HG03175 (cell line): ENCODE results near the gene TBCC.
A peak's percentile ranks its signal among the peaks of the same experiment; 100 is the strongest.
"Not testable (repeated sequence)": the region's sequence is repeated elsewhere in the genome, so short reads cannot be mapped to it uniquely, and the experiment has no call there.

Experiments
- ATAC-seq: cut with Tn5 transposase; IDR thresholded peaks from one replicate; pipeline ENCODE4 v1.9.1; 2021; ENCODE audit warnings: mild to moderate bottlenecking, moderate library complexity; ENCODE audit not compliant: unreplicated experiment

TBCC gene, protein sequence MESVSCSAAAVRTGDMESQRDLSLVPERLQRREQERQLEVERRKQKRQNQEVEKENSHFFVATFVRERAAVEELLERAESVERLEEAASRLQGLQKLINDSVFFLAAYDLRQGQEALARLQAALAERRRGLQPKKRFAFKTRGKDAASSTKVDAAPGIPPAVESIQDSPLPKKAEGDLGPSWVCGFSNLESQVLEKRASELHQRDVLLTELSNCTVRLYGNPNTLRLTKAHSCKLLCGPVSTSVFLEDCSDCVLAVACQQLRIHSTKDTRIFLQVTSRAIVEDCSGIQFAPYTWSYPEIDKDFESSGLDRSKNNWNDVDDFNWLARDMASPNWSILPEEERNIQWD

DNA sequence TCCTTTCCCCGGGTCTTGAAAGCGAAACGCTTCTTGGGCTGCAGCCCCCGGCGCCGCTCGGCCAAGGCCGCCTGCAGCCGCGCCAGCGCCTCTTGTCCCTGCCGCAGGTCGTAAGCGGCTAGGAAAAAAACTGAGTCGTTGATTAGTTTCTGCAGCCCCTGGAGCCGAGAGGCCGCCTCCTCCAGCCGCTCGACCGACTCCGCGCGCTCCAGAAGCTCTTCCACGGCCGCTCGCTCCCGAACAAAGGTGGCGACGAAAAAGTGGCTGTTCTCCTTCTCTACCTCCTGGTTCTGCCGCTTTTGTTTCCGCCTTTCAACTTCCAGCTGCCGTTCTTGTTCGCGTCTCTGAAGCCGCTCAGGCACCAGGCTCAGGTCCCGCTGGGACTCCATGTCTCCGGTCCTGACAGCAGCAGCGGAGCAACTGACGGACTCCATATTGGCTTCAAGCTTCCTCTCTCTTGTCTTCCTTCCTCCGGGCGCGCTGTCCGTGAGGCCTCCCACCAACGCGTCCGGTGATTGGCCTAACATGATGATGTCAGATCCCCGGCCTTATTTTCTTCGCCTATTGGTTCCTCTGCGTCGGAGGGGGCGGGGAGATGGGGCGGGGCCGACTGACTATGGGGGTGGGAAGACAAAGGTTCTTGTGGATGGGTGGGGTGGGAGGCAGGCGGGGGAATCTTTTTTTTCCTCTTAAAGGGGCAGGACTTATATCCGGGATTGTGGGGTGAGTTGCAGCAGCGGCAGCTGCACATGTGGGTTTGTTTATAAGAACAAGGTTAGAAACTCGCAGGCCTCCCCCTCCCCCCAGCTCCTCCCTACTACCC, at the start of gene TBCC:
TBCC (minus strand) TSS at position 464 of the 823 bp plus-strand sequence; CDS start at position 434, 30 bp downstream.
- peak; percentile 82 for ATAC-seq

DNA sequence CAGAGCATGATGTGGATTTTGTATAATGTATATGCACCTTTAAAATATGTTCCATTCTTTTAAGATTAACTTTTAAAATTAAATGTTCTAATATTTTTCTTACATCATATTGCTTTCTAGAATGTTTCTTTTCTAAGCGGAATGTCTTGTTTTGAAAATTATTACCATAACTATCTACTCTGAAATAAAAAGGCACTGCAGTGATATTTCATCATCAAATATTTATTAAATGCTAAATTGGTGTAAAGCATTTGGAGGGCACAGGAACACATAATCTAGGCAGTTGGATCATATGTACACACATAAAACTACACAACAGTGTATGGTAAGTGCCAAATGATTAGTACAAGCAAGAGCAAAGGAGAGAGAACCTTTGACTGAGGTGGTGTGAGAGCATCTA, 49.7 kb upstream of the TBCC start:
- no peak for ATAC-seq

DNA sequence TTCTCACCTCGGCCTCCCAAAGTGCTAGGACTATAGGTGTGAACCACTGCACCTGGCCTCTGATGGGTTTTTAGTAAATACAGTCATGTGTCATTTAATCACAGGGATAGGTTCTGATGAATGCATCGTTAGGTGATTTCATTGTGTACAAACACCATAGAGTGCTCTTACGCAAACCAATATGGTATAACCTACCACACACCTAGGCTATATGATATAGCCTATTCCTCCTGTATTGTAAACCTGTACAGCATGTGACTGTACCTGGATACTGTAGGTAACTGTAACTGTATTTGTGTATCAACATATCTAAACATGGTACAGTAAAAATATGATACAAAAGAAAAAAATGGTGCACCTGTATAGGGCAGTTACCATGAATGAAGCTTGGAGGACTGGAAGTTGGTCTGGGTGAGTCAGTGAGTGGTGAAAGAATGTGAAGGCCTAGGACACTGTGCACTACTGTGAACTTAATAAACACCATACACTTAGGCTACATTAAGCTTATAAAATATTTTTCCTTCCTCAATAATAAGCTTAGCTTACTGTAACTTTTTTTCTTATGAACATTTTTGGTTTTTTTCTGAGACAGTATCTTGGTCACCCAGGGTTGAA, 45.9 kb upstream of the TBCC start:
- no peak for ATAC-seq

DNA sequence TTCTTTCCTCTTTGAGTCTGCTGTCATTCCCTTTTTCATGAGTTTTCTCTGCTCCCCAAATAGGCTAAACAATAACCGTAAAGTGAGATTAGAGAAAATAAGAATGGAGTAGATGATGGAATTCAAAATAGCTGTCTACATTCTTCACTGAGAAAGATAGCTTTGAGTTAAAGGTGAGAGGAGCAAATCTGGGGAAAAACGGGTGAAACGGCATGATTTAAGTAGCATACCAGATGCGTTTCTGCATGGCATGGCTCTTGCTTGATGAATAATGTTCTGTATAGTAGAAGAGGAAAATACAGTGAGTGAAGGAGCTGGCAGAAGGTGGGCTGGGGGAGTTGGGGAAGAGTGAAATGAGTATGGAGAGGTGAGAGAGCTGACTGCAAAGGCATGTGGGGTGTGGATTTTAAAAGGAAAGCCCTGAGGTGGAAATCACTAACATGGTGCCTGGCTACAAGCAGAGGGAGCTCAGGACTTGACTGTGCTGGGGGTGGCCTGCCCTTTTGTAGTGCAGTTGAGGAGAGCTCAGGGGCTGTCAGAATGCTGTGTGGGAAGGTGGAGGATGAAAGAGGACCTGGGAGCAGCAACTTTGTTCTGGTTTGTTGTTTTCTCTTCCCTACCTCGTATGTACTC, 44.8 kb upstream of the TBCC start:
- ATAC-seq = no peak

DNA sequence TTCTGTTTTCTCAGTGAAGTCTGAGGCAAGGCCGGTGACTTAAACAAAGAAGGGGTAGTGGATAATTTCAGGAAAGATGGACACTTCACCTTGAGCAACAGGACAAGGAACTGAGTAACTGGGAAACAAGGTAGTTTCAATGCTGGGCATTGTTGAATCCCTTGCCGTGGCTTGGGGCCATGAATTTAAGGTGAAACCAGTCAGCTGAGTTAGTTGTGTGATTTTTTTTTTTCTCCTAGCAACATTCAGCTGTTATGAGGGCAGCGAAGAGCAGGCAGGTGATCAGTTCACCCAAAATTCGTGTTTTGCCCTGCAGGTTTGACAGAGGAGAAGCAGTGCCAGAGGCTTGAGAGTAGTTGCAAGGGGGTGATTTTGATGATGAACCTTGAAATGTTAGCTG, 42.8 kb upstream of the TBCC start:
- no peak for ATAC-seq

DNA sequence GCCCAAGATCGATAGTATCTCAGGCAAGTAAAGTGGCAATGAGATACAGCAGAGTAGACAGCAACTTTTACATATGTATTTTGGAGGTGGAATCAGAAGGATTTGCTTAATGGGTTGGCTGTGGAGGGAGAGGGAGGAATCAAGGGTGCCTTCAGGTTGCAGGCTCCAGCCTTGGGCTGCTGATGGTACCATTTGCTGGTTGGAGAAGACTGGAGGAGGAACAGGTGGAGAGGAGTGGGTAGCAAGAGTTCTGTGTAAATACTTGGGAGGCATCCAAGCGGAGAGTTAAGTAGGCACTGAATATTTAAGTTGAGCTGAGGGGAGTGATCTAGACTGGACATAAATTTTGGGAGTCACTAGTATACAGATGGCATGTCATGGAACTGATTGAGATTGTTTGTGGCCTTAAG, 41.2 kb upstream of the TBCC start:
- no peak for ATAC-seq

DNA sequence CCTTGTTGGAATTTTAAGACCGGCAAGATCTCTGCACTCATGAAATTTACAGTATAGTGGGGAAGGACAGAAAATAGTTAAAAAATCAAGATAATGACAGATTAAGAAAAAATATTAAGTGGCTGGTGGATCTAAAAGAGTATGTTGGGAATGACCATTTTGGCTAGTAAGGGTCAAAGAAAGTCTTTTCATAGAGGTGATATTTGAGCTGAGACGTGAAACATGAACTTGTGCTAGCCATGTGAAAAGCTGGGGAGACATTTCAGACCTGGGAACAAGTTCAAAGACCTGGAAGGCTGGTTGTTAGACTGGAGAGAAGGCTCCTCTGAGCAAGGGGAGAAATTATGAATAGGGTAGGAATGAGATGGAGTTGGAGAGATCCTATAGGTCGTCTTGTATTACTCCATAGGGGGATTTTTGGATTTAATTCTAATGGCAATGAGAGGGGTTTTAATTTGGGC, 40.7 kb upstream of the TBCC start:
- ATAC-seq = no peak

DNA sequence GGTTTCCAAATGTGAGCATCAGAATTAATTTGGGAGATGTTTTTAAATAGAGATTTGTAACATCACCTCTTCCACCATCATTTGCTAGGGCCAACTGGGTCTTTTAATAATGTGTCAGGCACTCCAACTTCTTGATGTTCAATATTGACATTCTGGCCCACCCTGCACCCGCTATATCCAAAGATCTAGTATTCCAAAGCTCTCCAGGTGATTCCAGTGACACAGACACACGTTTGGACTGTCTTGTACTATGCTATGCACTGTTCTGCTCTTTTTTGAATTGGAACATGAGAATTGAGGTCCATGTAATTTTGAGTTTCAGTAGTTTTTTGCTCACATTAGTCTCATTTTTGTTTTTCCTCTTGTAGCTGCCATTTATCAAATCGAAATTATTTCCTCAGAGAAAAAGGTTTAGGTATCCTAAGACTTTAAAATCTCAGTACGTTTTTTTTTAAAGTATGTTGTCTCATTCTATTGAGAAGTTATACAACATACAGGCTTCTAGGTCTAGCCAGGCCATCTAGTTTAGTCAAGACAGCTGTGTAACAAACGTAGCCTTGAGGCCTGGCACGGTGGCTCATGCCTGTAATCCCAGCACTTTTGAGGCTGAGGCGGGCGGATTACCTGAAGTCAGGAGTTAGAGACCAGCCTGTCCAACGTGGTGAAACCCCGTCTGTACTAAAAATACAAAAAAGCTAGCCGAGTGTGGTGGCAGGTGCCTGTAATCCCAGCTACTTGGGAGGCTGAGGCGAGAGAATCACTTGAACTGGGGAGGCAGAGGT, 39.0 kb upstream of the TBCC start:
- ATAC-seq = no peak

DNA sequence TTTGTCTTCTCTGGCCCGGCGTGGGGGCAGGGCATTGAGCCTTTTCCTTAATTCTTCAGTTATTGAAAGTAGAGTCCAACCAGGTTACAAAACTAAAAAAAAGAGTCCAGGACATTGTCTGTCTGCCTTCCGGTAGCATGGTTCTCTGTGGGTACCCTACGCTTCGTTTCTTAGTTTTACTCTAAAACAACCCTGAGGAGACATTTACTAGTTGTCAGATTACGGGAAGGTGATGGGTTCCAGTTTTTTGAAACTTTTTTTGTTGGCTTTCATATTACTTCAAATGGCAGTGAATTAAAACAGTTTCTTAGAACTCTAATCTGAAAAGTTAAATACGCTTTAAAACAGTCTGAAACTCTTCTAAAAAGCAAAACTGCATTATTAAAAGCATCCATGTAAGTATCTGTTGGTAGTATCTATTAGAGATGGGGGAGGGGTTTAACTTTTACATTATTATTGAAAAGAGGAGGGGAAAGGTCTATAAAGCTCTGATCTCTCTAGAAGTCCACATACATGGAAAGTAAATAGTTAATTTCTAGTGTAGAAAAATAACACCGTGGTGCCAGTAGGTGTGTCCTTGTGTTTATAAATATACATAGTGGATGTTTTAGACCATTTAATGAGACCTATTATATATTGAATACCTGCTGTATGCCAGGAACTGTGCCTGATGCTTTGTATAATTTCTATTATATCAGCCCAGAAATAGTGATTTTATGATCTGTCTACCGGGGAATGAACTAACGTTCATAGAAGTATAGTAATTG, 38.2 kb upstream of the TBCC start:
- ATAC-seq = peak; percentile 1

DNA sequence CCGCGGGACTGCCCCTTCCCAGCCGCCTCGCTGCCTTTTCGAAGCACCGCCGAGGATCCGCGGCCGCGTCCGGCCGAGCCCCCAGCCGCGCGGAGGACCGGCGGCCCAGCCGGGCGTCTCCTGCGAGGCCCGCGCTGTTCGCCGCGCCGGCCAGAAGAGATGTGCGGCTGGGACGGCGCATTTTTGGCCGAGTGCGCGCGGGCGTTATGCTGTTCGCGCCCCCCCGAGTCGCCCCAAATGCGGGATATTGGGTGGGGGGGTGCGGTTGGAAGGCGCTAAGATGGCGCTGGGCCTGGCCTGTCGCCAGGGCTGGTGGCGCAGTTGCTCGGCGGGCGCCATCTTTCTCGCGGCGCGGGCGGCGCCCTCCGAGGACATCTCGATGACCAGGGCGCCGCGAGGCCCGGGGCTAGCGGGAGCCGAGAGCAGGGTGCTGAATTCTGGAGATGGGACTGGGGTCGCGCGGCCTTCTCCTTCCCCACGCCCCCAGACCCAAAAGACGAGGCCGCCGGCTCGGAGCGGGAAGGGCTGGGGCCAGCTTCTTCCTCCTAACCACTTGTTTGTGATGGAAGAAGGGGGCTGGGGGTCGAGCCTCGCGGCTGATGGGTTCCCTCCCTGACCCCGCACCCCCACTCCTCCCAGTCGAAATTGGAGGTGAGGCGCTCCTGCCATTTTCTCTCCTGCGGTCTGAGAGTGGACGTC, 37.4 kb upstream of the TBCC start:
- ATAC-seq = peak; percentile 55

DNA sequence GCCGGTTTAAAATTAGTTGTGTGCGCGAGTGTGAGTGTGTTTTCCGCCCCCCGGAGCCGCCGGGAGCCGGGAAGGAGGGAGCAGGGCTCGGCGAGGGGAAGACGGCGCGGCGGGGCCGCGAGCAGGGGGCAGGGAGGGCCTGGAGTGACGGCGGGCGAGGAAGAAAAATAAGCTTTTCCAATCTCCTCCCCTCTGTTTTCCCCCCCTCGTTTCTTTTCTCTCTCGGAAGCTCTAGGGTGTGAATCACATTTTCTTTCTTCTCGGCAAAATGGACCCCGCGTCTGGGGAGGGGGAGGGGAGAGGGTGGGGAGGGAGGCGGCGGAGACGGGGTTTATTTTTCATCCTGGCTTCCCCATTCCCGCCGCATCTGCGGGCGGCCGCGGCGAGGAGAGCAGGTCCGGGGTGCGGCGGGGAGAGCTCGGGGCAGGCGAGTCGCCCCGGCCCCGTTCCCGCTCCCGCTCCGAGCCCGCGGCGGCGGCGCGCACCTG, 36.8 kb upstream of the TBCC start:
- ATAC-seq = peak; percentile 22

DNA sequence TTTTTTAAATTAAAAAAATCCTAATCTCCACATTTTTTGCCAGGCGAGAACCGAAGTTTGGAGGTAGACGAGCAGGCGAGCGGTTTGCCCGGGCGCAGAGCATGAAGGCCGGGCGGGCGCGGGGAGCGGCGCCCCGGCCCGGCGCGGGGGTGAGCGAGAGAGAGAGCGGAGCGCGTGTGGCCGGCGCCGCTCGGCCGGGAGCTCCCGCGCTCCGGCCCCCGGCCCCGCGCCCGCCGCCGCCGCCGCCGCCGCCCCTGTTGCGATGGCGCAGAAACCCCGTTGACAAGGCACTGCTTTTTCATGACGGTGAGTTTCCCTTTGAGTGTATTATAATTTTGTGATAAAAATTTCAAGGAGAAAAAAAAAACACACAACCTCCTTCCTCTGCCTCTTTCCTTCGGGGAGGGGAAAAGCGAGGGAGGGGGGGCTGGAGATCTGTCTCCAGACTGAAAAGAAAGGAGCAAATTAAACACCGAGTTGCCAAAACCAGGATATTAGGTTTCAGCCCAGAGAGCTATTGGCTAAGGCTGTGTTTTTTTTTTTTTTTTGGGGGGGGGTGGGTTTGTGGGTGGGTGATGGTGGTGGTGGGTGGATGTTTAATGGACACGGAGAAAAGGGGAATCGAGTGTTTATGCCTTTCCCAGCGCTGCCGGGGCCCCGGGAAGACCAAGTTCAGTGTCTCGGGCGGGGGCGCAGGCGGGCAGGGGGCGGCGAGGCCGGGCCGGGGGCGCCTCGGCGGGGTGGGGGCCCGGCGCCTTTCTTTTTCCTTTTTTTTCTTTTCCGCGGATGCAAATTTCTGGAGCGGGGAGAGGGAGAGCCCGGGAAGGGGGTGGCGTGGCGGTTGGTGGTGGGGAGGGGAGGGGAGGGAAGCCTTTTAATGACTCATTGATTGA, 36.1 kb upstream of the TBCC start, which contains the start of gene BICRAL:
BICRAL (plus strand) TSS at position 257 of the 893 bp plus-strand sequence. CDS start 39,971 bp downstream, outside the sequence.
- ATAC-seq = no peak

DNA sequence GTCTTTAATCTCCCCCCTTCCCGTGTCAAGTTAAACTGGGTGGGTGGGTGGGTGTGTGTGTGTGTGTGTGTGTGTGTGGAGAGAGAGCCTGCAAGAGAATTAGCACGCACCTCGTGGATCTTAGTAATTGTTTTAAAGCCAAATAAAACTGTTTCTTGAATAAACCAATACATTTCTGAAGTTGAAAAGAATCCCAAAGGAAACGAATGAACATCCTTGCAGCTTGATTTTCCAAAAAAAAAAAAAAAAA, 35.6 kb upstream of the TBCC start:
- no peak for ATAC-seq

DNA sequence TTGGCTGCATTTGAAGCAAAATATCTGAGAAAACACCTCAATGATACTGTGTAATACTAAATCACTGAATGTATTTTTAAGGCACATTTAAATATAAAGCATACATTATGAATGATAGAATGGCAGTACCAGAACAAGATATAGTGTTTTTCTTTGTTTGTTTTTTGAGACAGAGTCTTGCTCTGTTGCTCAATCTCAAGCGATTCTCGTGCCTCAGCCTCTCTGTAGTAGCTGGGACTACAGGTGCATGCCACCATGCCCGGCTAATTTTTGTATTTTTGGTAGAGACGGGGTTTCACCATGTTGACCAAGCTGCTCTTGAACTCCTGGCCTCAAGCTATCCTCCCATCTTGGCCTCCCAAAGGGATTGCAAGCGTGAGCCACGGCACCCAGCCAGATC, 33.6 kb upstream of the TBCC start:
- ATAC-seq = no peak

DNA sequence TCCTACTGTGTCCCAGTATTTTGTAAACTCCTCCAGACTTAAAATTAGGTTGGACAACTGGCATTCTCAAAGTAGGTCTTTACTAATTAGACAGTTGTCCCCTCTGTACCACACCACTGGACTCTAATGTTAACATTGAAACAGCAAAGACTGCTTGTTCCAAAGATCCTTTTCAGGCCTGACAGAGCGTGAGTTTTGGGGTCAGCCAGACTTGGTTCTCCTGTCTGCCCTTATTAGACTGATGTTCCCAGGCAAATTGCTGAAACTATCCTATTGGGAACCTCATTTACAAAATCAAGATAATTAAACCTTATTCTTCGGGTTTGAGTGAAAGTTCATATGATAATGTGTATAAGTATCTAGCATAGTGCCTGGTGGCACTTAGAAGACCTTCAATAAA, 32.2 kb upstream of the TBCC start:
- no peak for ATAC-seq

DNA sequence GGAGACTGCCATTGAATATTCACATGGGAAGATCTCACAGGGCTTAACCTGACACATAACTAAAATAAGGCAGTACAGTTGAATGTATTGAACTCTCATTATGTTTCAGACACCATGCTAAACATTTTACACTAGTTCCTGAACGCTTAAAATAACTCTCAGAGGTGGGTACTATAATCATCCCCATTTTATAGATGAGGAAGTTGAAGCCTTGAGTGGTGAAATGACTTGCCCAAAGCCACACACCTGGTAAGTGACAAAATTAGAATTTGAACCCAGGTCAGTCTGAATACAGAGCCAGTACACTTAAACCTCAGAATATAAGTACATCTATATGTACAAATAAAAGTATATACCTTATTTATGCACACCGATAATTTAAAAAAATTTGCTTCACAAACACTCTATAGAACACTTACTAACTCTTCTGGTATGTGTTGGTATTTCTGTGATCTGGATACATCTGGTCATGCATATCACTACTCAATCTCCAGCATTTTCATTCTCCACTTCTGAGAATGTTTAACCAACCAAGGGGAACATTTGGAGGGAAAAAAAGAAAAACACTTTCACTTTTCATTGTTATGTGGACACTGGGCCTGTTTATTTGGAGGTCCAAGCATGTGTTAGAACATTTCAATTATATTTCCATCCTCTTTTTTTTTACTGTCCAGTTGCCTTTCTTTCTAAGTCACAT, 31.4 kb upstream of the TBCC start:
- ATAC-seq = no peak

DNA sequence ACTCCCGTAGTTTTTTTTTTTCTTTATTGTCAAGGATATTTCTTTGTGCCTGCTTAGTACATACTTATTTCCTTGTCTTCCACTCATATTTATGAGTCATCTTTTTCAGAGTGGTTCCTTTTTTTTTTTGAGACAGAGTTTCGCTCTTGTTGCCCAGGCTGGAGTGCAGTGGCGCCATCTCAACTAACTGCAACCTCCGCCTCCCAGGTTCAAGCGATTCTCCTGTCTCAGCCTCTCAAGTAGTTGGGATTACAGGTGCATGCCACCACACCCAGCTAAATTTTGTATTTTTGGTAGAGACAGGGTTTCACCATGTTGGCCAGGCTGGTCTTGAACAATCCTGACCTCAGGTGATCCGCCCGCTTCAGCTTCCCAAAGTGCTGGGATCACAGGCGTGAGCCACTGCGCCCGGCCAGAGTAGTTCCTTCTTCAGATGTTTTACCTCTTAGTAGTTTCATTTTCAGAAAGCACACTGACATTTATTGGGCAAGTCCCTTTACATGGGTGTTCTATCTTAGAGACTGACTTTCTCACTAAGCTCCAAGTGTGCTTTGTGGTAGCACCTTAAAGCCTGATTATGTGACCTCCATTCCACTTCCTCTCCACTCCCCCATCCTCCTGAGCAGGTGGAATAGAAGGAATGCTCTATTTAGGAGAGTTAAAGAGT, 29.1 kb upstream of the TBCC start:
- ATAC-seq = not testable (repeated sequence)
